ENCODE data around the gene CLTCL1.
A peak's percentile ranks its signal among the peaks of the same experiment; 100 is the strongest.

The CLTCL1 gene

GRCh38 chr22:19175026-19175601 is 116.4 kb downstream of the CLTCL1 start:
- TF ChIP-seq CTCF (IDR thresholded peaks at IDR 0.05; ENCODE audit: low read depth, low read length, missing control alignments): no peak
- Histone ChIP-seq H3K27ac (peak overlapping the region; percentile 14), H3K4me3 (ENCODE audit: low read depth, low read length) (no peak overlapping the region), H3K27me3 (replicated peaks) (no peaks in the 10 kb centered on the region), H3K36me3 (replicated peaks) (peaks cover 2% of the 10 kb centered on the region)
- in situ Hi-C loops (cut with HindIII; ENCODE audit: low pct_ligation_motif_present, low sequenced_read_pairs): no loop called here
- no peak for DNase-seq

GRCh38 chr22:19174106-19175025 is 117.2 kb downstream of the CLTCL1 start:
- Histone ChIP-seq H3K27me3 (replicated peaks) (peaks cover 4% of the 10 kb centered on the region), H3K36me3 (replicated peaks) (peaks cover 2% of the 10 kb centered on the region), H3K4me3 (ENCODE audit: low read depth, low read length) (peak overlapping the region; percentile 3), H3K27ac (peak overlapping the region; percentile 14)
- DNase-seq: peak; percentile 50
- in situ Hi-C loops (cut with HindIII; ENCODE audit: low pct_ligation_motif_present, low sequenced_read_pairs): no loop called here
- no peak for TF ChIP-seq CTCF (IDR thresholded peaks at IDR 0.05; ENCODE audit: low read depth, low read length, missing control alignments)

- no peak for DNase-seq
- H3K36me3 ChIP-seq (replicated peaks): peaks cover 2% of the 10 kb centered on the region
- H3K4me3 ChIP-seq (ENCODE audit: low read depth, low read length): peak overlapping the region; percentile 86
- peaks cover 14% of the 10 kb centered on the region for H3K27me3 ChIP-seq (replicated peaks)
- in situ Hi-C loops (cut with HindIII; ENCODE audit: low pct_ligation_motif_present, low sequenced_read_pairs): no loop called here
- no peak overlapping the region for H3K27ac ChIP-seq
- TF ChIP-seq CTCF (IDR thresholded peaks at IDR 0.05; ENCODE audit: low read depth, low read length, missing control alignments): no peak
Observed at GRCh38 chr22:19173047-19174035, 118.2 kb downstream of the CLTCL1 start.

GRCh38 chr22:19172213-19173046 is 119.1 kb downstream of the CLTCL1 start:
- DNase-seq: no peak
- Histone ChIP-seq H3K36me3 (replicated peaks) (peaks cover 2% of the 10 kb centered on the region), H3K27ac (peak overlapping the region; percentile 83), H3K27me3 (replicated peaks) (peaks cover 24% of the 10 kb centered on the region), H3K4me3 (ENCODE audit: low read depth, low read length) (peak overlapping the region; percentile 86)
- no peak for TF ChIP-seq CTCF (IDR thresholded peaks at IDR 0.05; ENCODE audit: low read depth, low read length, missing control alignments)
- in situ Hi-C loops (cut with HindIII; ENCODE audit: low pct_ligation_motif_present, low sequenced_read_pairs): no loop called here

GRCh38 chr22:19169947-19170318 is 121.6 kb downstream of the CLTCL1 start:
- no peak for DNase-seq
- TF ChIP-seq CTCF (IDR thresholded peaks at IDR 0.05; ENCODE audit: low read depth, low read length, missing control alignments): no peak
- peaks cover 32% of the 10 kb centered on the region for H3K27me3 ChIP-seq (replicated peaks)
- no peaks in the 10 kb centered on the region for H3K36me3 ChIP-seq (replicated peaks)
- in situ Hi-C loops (cut with HindIII; ENCODE audit: low pct_ligation_motif_present, low sequenced_read_pairs): no loop called here
- H3K4me3 ChIP-seq (ENCODE audit: low read depth, low read length): peak overlapping the region; percentile 42
- no peak overlapping the region for H3K27ac ChIP-seq
